Stomach smooth muscle (tissue), 2 donors: ENCODE results near the gene IGFLR1.

Source experiments
- H3K27ac ChIP-seq: one replicate; pipeline ENCODE4 v1.7.0; 2013; ENCODE audit warnings: mild to moderate bottlenecking, low read length, inconsistent platforms
- H3K27me3 ChIP-seq, 2 donors: one replicate each; pipeline ENCODE4 v1.7.0; 2013; ENCODE audit warnings: low read length in 2 of 2; ENCODE audit not compliant: insufficient read depth in 2 of 2, control insufficient read depth in 1 of 2
- H3K36me3 ChIP-seq, 2 donors: one replicate each; pipeline ENCODE4 v1.7.0; 2013; ENCODE audit warnings: low read length in 2 of 2; ENCODE audit not compliant: control insufficient read depth in 2 of 2, insufficient read depth in 2 of 2
- H3K4me1 ChIP-seq: one replicate; pipeline ENCODE4 v1.7.0; 2013; ENCODE audit warnings: low read length; ENCODE audit not compliant: control insufficient read depth, insufficient read depth
- H3K4me3 ChIP-seq, 2 donors: one replicate each; pipeline ENCODE4 v1.7.0; 2013; ENCODE audit warnings: low read length in 2 of 2
- H3K9ac ChIP-seq, 2 donors: one replicate each; pipeline ENCODE4 v1.7.0; 2013; ENCODE audit warnings: low read length in 2 of 2, mild to moderate bottlenecking in 1 of 2
- H3K9me3 ChIP-seq, 2 donors: one replicate each; pipeline ENCODE4 v1.7.0; 2013; ENCODE audit warnings: low read length in 2 of 2; ENCODE audit not compliant: control insufficient read depth in 2 of 2
- donor health status: healthy.
- donor health status: Pancreatic carcinoma.

IGFLR1 gene

DNA sequence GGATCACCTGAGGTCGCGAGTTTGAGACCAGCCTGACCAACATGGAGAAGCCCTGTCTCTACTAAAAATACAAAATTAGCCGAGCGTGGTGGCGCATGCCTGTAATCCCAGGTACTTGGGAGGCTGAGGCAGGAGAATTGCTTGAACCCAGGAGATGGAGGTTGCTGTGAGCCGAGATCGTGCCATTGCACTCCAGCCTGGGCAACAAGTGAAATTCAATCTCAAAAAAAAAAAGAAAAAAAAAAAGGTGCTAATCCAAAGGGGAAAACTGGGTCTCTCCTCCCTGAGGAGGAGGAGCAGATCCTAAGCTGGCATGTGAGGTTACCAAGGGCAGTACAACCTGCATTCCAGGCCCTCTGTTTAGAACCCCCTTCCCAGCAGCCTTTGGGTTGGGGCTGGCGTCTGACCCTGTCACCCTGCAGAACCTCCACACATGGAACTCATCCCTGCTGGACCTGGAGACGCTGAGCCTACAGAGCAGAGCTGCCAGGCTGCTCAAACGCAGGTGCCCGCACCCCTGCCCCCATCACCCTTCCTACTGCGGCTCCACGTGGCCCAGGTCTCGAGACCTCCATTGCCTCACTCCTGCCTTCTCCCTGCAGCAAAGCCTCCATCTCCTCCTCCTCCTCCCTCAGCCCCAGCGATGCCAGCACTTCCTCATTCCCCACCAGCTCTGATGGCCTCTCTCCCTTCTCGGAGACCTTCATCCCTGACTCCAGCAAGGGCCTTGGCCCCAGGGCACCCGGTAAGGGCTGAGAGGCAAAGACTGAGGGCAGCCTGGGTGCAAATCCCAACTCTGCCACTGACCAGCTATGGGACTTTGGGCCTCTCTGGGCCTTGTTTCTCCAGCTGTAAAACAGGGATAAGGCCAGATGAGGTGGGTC is 22.4 kb upstream of the IGFLR1 start:
- Histone ChIP-seq H3K9ac (no peak overlapping the region), H3K4me1 (peaks cover 7% of the 10 kb centered on the region), H3K27ac (no peak overlapping the region), H3K9me3 (no peaks in the 10 kb centered on the region), H3K36me3 (peaks cover 10 to 21% of the 10 kb centered on the region in 2 donors), H3K27me3 (no peaks in the 10 kb centered on the region), H3K4me3 (no peak overlapping the region)

DNA sequence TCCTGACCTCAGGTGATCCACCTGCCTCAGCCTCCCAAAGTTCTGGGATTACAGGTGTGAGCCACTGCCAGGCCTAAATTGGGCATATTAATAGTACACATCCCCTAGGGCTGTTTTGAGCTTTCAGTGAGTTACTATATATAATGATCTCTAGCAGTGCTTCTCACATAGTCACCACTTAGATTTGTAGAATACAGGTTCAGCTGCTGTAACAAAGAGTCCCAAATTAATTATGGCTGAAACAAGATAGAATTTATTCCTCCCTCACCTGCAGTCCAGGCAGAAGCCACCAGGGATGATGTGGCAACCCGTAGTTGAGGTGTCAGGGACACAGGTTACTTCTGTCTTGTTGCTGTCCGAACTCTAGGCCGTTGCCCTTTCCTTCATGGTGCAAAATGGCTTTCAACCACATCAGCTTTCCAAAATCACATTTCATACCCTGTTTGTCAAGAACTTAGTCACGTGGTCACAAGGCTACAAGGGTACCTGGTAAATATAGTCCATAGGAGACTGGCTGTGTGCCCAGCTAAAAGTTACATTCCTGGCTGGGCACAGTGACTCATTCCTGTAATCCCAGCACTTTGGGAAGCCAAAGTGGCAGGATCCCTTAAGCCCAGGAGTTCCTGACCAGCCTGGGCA is 18.6 kb upstream of the IGFLR1 start:
- Histone ChIP-seq H3K4me1 (peaks cover 25% of the 10 kb centered on the region), H3K9me3 (no peaks in the 10 kb centered on the region), H3K4me3 (no peak overlapping the region), H3K9ac (no peak overlapping the region), H3K27me3 (no peaks in the 10 kb centered on the region), H3K27ac (no peak overlapping the region), H3K36me3 (peaks cover 10 to 18% of the 10 kb centered on the region in 2 donors)

DNA sequence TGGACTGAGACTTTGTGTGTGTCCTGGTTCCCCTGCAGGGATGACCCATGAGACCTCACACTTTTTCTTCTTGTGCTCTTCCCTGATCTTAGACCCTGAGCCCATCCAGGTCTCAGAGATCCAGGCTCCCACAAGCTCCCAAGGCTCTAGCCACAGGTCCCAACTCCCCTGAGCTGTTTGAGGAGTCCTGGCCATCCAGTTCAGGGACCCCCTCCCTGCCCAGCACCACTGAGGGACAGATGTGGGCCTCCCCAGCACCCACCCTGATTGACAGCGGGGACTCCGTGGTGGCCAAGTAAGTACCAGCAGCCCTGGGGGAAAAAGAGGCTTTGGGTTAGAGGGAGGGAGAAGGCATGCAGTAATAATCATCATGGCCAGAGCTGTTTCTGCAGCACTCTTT is 17.4 kb upstream of the IGFLR1 start:
- H3K27me3 ChIP-seq: no peaks in the 10 kb centered on the region
- H3K9me3 ChIP-seq: no peaks in the 10 kb centered on the region
- H3K9ac ChIP-seq: no peak overlapping the region
- H3K27ac ChIP-seq: no peak overlapping the region
- H3K4me1 ChIP-seq: peaks cover 31% of the 10 kb centered on the region
- peak overlapping the region in 1 of 2 donors; percentile 8 for H3K4me3 ChIP-seq
- H3K36me3 ChIP-seq: peaks cover 8 to 14% of the 10 kb centered on the region in 2 donors

DNA sequence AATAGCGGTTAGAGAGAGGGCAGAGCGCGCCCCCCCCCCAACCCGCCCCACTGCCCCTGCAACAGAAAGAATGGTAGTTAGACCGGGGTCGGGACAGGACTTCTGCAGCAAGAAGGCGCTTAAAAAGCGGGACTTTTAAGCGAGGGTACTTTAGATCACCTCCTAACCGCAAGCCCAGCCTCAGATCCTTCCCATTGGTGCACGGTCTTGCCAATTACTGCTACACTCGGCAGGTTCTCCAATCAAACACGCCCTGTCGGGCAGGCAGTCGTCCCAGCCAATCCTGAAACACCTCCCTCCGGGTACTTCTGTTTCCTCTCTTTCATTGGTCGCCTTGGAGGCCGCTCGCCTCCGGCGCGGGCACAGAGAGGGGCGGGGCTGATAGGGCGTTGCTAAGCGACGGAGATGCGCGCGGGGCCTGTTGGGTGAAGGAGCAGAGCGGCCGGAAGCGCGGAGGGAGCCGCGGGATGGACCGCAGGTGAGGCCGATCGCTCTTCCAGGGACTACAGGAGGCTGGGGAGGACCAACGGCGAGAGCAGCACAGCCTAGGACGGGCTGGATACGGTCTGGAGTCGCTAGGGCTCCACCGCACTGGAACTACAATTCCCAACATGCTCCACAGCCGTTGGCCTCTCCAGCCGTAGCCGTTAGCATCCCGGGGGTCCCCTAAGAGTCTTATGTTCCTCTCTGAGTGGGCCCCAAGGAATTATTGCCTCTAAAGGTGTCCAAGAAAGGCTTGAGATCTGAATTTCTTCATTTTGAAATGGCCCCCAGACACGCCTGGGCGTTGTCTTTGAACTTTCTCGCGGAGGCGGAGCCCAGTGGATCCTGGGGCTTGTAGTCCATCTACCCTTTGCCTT is 15.7 kb upstream of the IGFLR1 start, which contains the start of gene PROSER3:
PROSER3 (plus strand) TSS at position 428 of the 860 bp plus-strand sequence; CDS start at position 468, 40 bp downstream.
- Histone ChIP-seq H3K4me3 (peak within 1 kb of the TSS; percentile 97 to 99), H3K27ac (peak within 1 kb of the TSS; percentile 100), H3K27me3 (no peaks in the 10 kb centered on the region), H3K36me3 (peaks cover 15 to 21% of the 10 kb centered on the region in 2 donors), H3K4me1 (peaks cover 44% of the 10 kb centered on the region), H3K9ac (peak within 1 kb of the TSS; percentile 99 to 100), H3K9me3 (no peaks in the 10 kb centered on the region)

DNA sequence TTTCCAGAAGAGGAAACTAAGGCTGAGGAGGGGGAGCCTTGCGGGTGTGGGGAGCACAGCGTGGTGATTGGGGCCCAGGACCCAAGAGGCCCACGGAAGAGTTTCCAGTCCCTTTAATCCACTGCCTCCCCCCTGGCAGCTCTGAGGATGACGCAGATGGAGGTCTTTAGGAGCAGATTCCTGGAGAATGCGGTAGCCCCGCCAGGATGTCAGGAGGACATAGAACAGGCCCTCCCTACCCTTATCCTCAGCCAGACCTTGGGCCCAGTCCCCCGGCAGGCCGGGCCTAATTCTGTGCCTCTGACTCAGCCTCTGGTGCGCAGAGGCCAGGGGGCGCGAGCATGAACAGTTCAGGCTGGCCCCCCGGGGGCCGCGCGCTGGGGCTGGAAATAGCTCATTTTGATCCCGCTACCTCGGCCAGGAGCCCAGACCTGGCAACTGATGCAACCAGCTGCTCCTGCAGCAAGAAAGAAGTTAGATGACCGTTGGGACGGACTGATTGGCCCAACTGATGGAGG is 15.0 kb upstream of the IGFLR1 start:
- Histone ChIP-seq H3K4me1 (peaks cover 44% of the 10 kb centered on the region), H3K9ac (peak overlapping the region; percentile 99 to 100), H3K27ac (peak overlapping the region; percentile 100), H3K9me3 (no peaks in the 10 kb centered on the region), H3K27me3 (no peaks in the 10 kb centered on the region), H3K4me3 (peak overlapping the region; percentile 87 to 99), H3K36me3 (peaks cover 21 to 24% of the 10 kb centered on the region in 2 donors)

DNA sequence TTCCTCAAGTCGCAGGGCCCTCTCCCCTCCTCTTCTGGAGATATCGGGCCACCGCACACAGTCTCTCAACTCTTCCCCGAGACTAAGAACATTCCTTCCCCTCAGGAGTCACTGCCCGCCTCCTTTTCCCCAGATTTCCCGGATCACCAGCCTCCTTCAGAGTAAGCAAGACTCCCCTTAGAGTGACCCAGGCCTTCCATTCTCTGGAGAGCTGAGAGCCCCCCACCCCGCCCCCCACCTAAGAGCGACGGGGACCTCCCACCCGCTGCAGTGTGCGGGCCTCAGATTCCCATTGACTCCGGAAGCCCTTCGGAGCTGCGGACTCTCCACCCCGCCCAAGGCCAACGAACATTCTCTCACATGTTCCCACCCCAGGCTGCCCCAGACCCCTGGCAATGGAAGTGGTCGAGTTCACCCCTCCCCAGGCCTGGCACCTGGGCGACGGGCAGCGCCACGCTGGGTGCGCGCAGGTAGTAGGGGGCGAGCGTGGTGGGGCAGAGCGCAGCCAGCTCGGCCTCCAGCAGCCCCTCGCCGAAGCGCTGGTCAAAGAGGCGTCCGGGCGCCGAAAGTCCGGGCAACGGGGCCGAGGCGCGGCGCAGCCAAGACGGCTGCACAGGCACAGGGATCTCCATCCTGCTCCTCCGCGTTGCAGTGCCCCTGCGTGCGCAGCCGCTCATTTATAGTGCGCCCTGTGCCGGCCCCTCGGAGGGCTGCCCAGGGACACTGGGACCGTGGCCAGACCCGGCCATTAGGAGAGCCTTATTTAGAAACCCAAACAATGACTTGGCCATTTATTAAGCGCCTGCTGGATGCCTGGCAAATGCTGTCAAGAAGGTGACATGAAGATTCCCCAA is 14.4 kb upstream of the IGFLR1 start, which contains the start of gene HSPB6:
HSPB6 (minus strand) TSS at position 653 of the 854 bp plus-strand sequence; CDS start at position 632, 21 bp downstream.
- Histone ChIP-seq H3K9ac (peak within 1 kb of the TSS; percentile 99 to 100), H3K27ac (peak within 1 kb of the TSS; percentile 100), H3K4me1 (peaks cover 49% of the 10 kb centered on the region), H3K9me3 (no peaks in the 10 kb centered on the region), H3K36me3 (peaks cover 15 to 21% of the 10 kb centered on the region in 2 donors), H3K27me3 (no peaks in the 10 kb centered on the region), H3K4me3 (peak within 1 kb of the TSS; percentile 87 to 99)

DNA sequence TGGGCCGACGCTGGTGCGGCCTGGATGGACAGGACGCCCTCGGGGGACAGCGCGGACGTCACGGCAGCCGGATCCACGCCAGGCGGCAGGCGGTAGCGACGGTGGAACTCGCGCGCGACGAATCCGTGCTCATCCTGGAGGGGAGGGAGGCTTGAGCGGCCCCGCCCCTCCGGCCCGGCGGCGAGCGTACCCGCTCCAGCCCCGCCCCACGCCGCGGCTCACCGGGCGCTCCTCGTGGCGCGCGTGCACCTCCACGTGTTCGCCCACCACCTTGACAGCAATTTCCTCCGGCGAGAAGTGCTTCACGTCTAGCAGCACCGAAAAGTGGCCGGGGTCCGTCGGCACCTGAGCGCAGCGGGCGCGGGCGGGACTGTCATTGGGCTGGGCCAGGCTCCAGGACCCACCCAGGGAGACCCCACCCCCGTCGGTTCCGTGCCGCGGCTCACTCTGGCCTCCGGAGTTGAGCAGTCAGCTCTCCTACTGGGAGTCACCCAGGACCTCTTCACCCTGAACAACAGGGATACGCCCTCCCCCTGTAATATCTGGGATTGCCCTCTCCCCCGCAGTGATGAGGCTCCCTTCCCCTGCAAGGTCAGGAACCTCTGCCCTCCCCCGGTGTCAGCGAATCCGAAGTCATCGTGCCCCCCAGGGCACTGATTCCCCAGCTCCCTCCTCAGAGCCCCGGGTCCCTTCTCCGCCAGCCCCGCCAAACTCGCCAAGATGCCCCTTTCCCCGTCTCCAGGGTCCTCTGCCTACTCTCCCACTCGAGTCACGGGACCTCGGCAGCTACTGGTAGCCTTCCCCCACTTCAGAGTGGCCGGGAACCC is 13.5 kb upstream of the IGFLR1 start:
- Histone ChIP-seq H3K27ac (peak overlapping the region; percentile 100), H3K4me3 (peak overlapping the region; percentile 87 to 99), H3K36me3 (peaks cover 12 to 21% of the 10 kb centered on the region in 2 donors), H3K9me3 (no peaks in the 10 kb centered on the region), H3K4me1 (peaks cover 49% of the 10 kb centered on the region), H3K27me3 (no peaks in the 10 kb centered on the region), H3K9ac (peak overlapping the region; percentile 99 to 100)

DNA sequence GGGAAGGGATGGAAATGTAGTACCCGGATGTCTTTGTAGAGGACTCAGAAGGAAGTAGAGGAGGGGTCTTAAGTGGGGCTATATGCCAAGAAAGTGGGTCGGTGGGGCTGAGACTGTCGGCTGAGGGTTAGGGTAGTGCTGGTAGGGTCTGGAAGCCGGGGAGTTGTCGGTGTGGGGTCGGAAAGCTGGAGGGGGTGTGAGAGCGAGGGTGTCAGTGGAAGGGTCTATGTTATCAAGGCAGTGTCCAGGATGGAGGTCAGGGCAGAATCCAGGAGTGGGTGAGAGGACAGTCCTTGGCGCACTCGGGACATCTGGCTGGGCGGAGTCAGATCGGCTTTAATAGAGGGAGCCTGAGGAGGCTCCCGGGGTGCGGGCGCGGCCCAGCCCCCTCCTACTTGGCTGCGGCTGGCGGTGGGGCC is 12.9 kb upstream of the IGFLR1 start:
- Histone ChIP-seq H3K4me1 (peaks cover 52% of the 10 kb centered on the region), H3K9ac (peak overlapping the region; percentile 49 to 80), H3K27me3 (no peaks in the 10 kb centered on the region), H3K9me3 (no peaks in the 10 kb centered on the region), H3K27ac (peak overlapping the region; percentile 100), H3K36me3 (peaks cover 14 to 21% of the 10 kb centered on the region in 2 donors), H3K4me3 (peak overlapping the region; percentile 66 to 99)
